HG03432 (cell line): ENCODE data around the gene SLC10A3.

Experiments
- ATAC-seq: cut with Tn5 transposase; IDR thresholded peaks from one replicate; pipeline ENCODE4 v1.9.1; 2021; ENCODE audit warnings: mild to moderate bottlenecking, moderate library complexity; ENCODE audit not compliant: unreplicated experiment

The SLC10A3 gene

GRCh38 chrX:154441984-154442707 is 48.3 kb downstream of the SLC10A3 start:
- no peak for ATAC-seq

DNA sequence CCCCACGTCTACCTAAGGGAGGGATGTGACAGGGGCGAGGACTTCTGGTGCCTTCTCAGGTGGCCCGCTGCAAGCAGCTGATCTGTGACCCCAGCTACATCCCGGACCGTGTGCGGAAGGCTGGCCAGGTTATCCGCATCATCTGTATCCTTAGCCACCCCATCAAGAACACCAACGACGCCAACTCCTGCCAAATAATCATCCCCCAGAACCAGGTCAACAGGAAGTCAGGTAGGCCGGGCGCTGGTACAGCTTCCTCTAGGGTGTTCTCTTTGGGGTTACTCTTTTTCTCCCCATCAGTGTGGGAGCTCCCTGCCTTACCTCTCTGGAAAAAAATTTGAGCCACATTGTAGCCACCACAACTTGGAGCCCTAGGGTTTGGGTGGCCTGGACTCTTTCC is 48.9 kb downstream of the SLC10A3 start:
- no peak for ATAC-seq

DNA sequence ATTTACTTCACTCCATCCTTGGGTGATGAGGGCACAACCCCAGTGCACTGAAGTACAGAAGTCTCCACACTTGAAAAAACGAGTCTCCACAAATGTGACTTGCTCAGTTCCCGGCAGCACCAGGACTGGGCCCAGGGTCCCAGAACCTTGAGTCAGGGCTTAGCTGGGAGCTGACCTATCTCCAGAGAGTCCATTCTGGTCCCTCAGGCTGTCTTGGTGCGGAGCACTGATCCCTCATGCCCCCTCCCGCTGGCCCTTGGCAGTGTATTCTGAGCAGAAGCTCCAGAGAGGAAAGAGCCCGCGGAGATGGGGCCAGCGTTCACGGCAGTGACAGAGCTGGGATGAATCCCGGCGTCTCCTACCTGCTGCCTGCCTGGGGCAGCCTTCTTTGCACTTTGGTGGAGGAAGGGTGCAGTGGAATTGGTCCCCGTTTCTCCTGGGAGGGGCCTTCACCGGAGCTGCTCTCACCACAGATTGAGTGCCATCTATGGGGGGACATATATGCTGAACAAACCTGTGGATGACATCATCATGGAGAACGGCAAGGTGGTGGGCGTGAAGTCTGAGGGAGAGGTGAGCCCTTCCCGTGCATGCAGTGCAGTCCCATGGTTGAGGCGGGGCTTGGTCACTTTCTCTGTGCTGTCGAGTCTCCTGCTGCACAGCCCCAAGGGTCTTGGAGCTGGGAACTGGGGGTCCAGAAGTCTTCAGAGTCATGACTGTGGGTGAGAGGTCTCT is 49.6 kb downstream of the SLC10A3 start:
- no peak for ATAC-seq

DNA sequence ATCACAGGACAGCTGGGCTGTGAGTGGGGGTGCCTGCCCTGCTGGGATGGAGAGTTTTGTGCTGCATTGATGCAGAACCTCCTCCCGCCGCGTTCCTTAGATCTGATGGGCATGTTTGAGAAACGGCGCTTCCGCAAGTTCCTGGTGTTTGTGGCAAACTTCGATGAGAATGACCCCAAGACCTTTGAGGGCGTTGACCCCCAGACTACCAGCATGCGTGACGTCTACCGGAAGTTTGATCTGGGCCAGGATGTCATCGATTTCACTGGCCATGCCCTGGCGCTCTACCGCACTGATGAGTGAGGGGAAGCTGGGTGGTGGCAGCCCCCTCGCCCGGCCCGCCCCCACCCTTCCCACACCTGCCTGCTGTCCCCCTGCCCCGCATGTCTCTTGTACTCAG is 50.6 kb downstream of the SLC10A3 start:
- no peak for ATAC-seq

GRCh38 chrX:154437971-154438893 is 52.2 kb downstream of the SLC10A3 start:
- no peak for ATAC-seq
